ENCODE measurements around the gene DOK3. TPM values are rescaled to one million over a fixed set of nuclear protein-coding genes. Genes with fewer than 3 reads are reported as not detected.

DOK3 gene
- polyA plus RNA-seq, 2 of the 4 experiments (the other 2 are of a cell fraction), result 1.3 to 7.1 TPM

DNA sequence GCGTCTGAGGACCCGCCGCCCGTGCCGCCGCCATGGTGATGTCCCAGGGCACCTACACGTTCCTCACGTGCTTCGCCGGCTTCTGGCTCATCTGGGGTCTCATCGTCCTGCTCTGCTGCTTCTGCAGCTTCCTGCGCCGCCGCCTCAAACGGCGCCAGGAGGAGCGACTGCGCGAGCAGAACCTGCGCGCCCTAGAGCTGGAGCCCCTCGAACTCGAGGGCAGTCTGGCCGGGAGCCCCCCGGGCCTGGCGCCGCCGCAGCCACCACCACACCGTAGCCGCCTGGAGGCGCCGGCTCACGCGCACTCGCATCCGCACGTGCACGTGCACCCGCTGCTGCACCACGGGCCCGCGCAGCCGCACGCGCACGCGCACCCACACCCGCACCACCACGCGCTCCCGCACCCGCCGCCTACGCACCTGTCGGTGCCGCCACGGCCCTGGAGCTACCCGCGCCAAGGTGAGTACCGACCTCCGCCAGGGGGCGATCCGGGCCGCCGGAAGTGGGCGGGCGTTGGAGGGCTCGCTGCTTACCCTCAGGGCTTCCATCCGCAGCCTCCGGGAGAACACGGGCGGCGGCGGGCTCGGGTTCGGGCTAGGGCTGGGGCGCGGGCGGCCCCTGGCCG is 54.5 kb downstream of the DOK3 start:
- 0% methylated on average over 9 of the region's 80 CpGs for WGBS (ENCODE audit: missing lambda C conversion rate)
- H3K4me3 ChIP-seq, result peak overlapping the region; percentile 61
- ChIA-PET CTCF (interaction anchor here (0.6 to 25.5 kb wide), 23 partner anchors 13 to 1093 kb away, joined by 3 to 871 read pairs (median 6); partner anchors contain the start of genes DBN1, F12, GRK6 and MXD3), POLR2A (interaction anchor here (0.6 to 4.0 kb wide), 5 partner anchors 16 to 52 kb away, joined by 3 to 35 read pairs (median 4); partner anchors contain the start of genes GRK6 and PDLIM7)
- H3K27ac ChIP-seq, result peak overlapping the region; percentile 71 to 86
- FAIRE-seq (no peak), ATAC-seq (peak; percentile 42 to 59), DNase-seq (ENCODE audit: low read depth in 1 of 2, low spot score in 1 of 2) (peak; percentile 84)
- H3K9me3 ChIP-seq, result no peaks in the 10 kb centered on the region
- peak overlapping the region; percentile 96 for H3K4me2 ChIP-seq
- peaks cover 10% of the 10 kb centered on the region for H3K4me1 ChIP-seq
- TF ChIP-seq POLR2A (IDR thresholded peaks at IDR 0.05; ENCODE audit: low read length), result peak; percentile 30; the same call in 1 of the 2 replicates
- TF ChIP-seq, protein P1, sequence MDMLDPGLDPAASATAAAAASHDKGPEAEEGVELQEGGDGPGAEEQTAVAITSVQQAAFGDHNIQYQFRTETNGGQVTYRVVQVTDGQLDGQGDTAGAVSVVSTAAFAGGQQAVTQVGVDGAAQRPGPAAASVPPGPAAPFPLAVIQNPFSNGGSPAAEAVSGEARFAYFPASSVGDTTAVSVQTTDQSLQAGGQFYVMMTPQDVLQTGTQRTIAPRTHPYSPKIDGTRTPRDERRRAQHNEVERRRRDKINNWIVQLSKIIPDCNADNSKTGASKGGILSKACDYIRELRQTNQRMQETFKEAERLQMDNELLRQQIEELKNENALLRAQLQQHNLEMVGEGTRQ (IDR thresholded peaks at IDR 0.05), result peak; percentile 36; the same call in 1 of the 2 replicates
- no peak for TF ChIP-seq SREBF2 (IDR thresholded peaks at IDR 0.05)
- TF ChIP-seq RAD21 (conservative IDR thresholded peaks at IDR 0.05 in 1 of 2, IDR thresholded peaks at IDR 0.05 in 1 of 2), result peak in 1 of 2 experiments; percentile 27; a peak in 1 of 5 replicates
- TF ChIP-seq TFCP2L1 (CRISPR knock-in tag; IDR thresholded peaks at IDR 0.05), result no peak; the same call in 1 of the 2 replicates
- TF ChIP-seq, protein P2, sequence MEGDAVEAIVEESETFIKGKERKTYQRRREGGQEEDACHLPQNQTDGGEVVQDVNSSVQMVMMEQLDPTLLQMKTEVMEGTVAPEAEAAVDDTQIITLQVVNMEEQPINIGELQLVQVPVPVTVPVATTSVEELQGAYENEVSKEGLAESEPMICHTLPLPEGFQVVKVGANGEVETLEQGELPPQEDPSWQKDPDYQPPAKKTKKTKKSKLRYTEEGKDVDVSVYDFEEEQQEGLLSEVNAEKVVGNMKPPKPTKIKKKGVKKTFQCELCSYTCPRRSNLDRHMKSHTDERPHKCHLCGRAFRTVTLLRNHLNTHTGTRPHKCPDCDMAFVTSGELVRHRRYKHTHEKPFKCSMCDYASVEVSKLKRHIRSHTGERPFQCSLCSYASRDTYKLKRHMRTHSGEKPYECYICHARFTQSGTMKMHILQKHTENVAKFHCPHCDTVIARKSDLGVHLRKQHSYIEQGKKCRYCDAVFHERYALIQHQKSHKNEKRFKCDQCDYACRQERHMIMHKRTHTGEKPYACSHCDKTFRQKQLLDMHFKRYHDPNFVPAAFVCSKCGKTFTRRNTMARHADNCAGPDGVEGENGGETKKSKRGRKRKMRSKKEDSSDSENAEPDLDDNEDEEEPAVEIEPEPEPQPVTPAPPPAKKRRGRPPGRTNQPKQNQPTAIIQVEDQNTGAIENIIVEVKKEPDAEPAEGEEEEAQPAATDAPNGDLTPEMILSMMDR (IDR thresholded peaks at IDR 0.05), result peak; percentile 69
- TF ChIP-seq CHD4 (IDR thresholded peaks at IDR 0.05; ENCODE audit: borderline replicate concordance), result no peak
- 0 out of 2 replicates have a peak, but pooled peaks have one; percentile 13 for TF ChIP-seq MAZ (IDR thresholded peaks at IDR 0.05; ENCODE audit: borderline replicate concordance, low read depth, low read length)
- TF ChIP-seq, protein P3, sequence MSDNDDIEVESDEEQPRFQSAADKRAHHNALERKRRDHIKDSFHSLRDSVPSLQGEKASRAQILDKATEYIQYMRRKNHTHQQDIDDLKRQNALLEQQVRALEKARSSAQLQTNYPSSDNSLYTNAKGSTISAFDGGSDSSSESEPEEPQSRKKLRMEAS (IDR thresholded peaks at IDR 0.05), result peak; percentile 78; the same call in 1 of the 2 replicates
- TF ChIP-seq, protein P4, sequence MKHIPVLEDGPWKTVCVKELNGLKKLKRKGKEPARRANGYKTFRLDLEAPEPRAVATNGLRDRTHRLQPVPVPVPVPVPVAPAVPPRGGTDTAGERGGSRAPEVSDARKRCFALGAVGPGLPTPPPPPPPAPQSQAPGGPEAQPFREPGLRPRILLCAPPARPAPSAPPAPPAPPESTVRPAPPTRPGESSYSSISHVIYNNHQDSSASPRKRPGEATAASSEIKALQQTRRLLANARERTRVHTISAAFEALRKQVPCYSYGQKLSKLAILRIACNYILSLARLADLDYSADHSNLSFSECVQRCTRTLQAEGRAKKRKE (CRISPR knock-in tag; IDR thresholded peaks at IDR 0.05; ENCODE audit: low read depth), result 0 out of 2 replicates have a peak, but pooled peaks have one; percentile 20
- no peak for TF ChIP-seq MAFK (IDR thresholded peaks at IDR 0.05; ENCODE audit: partially characterized antibody)
- TF ChIP-seq, protein P5, sequence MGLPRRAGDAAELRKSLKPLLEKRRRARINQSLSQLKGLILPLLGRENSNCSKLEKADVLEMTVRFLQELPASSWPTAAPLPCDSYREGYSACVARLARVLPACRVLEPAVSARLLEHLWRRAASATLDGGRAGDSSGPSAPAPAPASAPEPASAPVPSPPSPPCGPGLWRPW (IDR thresholded peaks at IDR 0.05), result no peak
- no peak for TF ChIP-seq ESRRA (IDR thresholded peaks at IDR 0.05; ENCODE audit: borderline replicate concordance, low read length)
- TF ChIP-seq BHLHE40 (IDR thresholded peaks at IDR 0.05; ENCODE audit: low read depth, low read length), result 0 out of 2 replicates have a peak, but pooled peaks have one; percentile 22
- no peak for TF ChIP-seq RARB (CRISPR knock-in tag; IDR thresholded peaks at IDR 0.05)
- peak; percentile 38; the same call in 1 of the 2 replicates for TF ChIP-seq NPAS2 (CRISPR knock-in tag; IDR thresholded peaks at IDR 0.05; ENCODE audit: borderline replicate concordance)
- no peak for TF ChIP-seq HDAC2 (IDR thresholded peaks at IDR 0.05)
- TF ChIP-seq, protein P6, sequence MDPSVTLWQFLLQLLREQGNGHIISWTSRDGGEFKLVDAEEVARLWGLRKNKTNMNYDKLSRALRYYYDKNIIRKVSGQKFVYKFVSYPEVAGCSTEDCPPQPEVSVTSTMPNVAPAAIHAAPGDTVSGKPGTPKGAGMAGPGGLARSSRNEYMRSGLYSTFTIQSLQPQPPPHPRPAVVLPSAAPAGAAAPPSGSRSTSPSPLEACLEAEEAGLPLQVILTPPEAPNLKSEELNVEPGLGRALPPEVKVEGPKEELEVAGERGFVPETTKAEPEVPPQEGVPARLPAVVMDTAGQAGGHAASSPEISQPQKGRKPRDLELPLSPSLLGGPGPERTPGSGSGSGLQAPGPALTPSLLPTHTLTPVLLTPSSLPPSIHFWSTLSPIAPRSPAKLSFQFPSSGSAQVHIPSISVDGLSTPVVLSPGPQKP (IDR thresholded peaks at IDR 0.05; ENCODE audit: low read depth, low read length), result 0 out of 2 replicates have a peak, but pooled peaks have one; percentile 69
- no peak for TF ChIP-seq POLR2AphosphoS2 (conservative IDR thresholded peaks at IDR 0.05; ENCODE audit: low read length)
- TF ChIP-seq RCOR1 (IDR thresholded peaks at IDR 0.05; ENCODE audit: low read depth, low read length), result no peak
- no peak for TF ChIP-seq CBX2 (IDR thresholded peaks at IDR 0.05; ENCODE audit: borderline replicate concordance, low read depth)
- TF ChIP-seq SMC3 (IDR thresholded peaks at IDR 0.05), result peak; percentile 39; the same call in 1 of the 3 replicates
- no peak for TF ChIP-seq EP300 (IDR thresholded peaks at IDR 0.05)
- no peak for TF ChIP-seq KDM5A (IDR thresholded peaks at IDR 0.05)
- no peak for TF ChIP-seq HEYL (CRISPR knock-in tag; IDR thresholded peaks at IDR 0.05)
- no peak for TF ChIP-seq CEBPB (IDR thresholded peaks at IDR 0.05)
- TF ChIP-seq FOSB (CRISPR knock-in tag; IDR thresholded peaks at IDR 0.05), result no peak
- TF ChIP-seq FOSL2 (IDR thresholded peaks at IDR 0.05), result no peak
- TF ChIP-seq FOSL2 (CRISPR knock-in tag; IDR thresholded peaks at IDR 0.05), result peak; percentile 5; the same call in 1 of the 2 replicates
- TF ChIP-seq, protein P7, sequence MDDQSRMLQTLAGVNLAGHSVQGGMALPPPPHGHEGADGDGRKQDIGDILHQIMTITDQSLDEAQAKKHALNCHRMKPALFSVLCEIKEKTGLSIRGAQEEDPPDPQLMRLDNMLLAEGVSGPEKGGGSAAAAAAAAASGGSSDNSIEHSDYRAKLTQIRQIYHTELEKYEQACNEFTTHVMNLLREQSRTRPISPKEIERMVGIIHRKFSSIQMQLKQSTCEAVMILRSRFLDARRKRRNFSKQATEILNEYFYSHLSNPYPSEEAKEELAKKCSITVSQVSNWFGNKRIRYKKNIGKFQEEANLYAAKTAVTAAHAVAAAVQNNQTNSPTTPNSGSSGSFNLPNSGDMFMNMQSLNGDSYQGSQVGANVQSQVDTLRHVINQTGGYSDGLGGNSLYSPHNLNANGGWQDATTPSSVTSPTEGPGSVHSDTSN (IDR thresholded peaks at IDR 0.05), result no peak
- TF ChIP-seq, protein P8, sequence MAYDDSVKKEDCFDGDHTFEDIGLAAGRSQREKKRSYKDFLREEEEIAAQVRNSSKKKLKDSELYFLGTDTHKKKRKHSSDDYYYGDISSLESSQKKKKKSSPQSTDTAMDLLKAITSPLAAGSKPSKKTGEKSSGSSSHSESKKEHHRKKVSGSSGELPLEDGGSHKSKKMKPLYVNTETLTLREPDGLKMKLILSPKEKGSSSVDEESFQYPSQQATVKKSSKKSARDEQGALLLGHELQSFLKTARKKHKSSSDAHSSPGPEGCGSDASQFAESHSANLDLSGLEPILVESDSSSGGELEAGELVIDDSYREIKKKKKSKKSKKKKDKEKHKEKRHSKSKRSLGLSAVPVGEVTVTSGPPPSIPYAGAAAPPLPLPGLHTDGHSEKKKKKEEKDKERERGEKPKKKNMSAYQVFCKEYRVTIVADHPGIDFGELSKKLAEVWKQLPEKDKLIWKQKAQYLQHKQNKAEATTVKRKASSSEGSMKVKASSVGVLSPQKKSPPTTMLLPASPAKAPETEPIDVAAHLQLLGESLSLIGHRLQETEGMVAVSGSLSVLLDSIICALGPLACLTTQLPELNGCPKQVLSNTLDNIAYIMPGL (CRISPR knock-in tag; IDR thresholded peaks at IDR 0.05; ENCODE audit: borderline replicate concordance), result no peak
- TF ChIP-seq, protein P9, sequence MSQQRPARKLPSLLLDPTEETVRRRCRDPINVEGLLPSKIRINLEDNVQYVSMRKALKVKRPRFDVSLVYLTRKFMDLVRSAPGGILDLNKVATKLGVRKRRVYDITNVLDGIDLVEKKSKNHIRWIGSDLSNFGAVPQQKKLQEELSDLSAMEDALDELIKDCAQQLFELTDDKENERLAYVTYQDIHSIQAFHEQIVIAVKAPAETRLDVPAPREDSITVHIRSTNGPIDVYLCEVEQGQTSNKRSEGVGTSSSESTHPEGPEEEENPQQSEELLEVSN (IDR thresholded peaks at IDR 0.05; ENCODE audit: borderline replicate concordance, low read depth), result no peak; the same call in 1 of the 2 replicates

Data from A549 (cell line).